Astrocyte of the spinal cord (primary cell): ENCODE measurements around the gene OXNAD1.

ENCODE experiments used
- DNase-seq: peaks from one replicate; pipeline ENCODE4 v3.0.0; 2011; ENCODE audit warnings: low read depth, low spot score
- H3K4me3 ChIP-seq: 2 replicates; pipeline ENCODE4 v1.5.1; 2011; ENCODE audit warnings: low read depth, mild to moderate bottlenecking, low read length, moderate library complexity
- CTCF ChIP-seq: IDR thresholded peaks from 2 replicates; pipeline ENCODE4 v1.5.1; 2012; ENCODE audit warnings: low read depth, mild to moderate bottlenecking, low read length, inconsistent platforms
- in situ Hi-C: cut with HindIII; loops from 2 replicates; pipeline ENCODE4 v1.10.0; 2017; ENCODE audit warnings: low sequenced_read_pairs

The OXNAD1 gene

GRCh38 chr3:16311960-16312451, 47.0 kb downstream of the OXNAD1 start:
- DNase-seq, result peak; percentile 45
- no peak for TF ChIP-seq CTCF
- H3K4me3 ChIP-seq, result no peak overlapping the region
- in situ Hi-C loops, result no loop called here

GRCh38 chr3:16313886-16314645, 49.1 kb downstream of the OXNAD1 start:
- H3K4me3 ChIP-seq, result no peak overlapping the region
- in situ Hi-C loops, result no loop called here
- no peak for DNase-seq
- no peak for TF ChIP-seq CTCF

GRCh38 chr3:16315623-16316022, 50.6 kb downstream of the OXNAD1 start:
- TF ChIP-seq CTCF, result no peak
- in situ Hi-C loops, result no loop called here
- no peak overlapping the region for H3K4me3 ChIP-seq
- no peak for DNase-seq

DNA sequence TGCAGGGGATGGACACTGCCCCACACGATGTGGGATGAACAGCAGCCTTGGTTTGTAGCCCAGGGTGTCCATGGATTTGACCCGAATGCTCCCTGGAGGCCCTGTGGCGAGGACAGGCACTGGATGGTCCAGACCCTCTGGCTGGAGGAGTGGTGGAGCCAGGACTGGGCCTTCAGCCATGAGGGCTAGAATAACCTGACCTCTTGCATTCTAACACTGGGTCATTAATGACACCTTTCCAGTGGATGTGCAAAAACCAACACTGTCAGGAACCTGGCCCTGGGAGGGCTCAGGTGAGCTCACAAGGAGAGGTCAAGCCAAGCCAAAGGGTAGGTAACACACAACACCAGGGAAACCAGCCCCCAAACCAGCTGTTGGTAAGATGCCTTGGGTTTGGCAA, 51.4 kb downstream of the OXNAD1 start:
- no peak for TF ChIP-seq CTCF
- no peak for DNase-seq
- no peak overlapping the region for H3K4me3 ChIP-seq
- in situ Hi-C loops, result no loop called here

GRCh38 chr3:16316847-16317560, 52.0 kb downstream of the OXNAD1 start:
- TF ChIP-seq CTCF, result no peak
- DNase-seq, result no peak
- no peak overlapping the region for H3K4me3 ChIP-seq
- in situ Hi-C loops, result no loop called here

DNA sequence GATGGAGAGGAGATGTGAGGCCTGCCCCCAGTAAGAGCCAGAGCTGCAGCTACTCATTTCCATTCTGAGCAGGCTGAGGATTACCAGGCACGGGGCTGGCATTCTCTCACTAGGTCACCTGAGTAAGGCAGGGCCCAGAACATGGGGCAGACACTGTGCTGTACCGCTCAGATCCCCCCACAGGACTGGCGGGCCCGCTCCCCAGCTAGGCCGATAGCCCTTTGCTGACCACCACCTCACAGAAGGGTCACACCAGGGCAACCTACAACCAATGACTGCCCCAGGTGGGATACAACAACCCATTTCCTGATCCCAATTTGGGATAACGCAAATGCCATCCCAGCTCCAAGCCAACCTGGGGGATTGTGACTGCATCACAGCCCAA, 52.5 kb downstream of the OXNAD1 start:
- no peak for TF ChIP-seq CTCF
- no peak overlapping the region for H3K4me3 ChIP-seq
- in situ Hi-C loops, result no loop called here
- no peak for DNase-seq
